Activated CD4-positive, alpha-beta T cell treated with anti-CD3 and anti-CD28 coated beads for 36 hours (primary cell): ENCODE results near the gene BMP10. TPM values are rescaled to one million over a fixed set of nuclear protein-coding genes. Genes with fewer than 3 reads are reported as not detected.

Experiments
- ATAC-seq: fragments of 200-7000 bp; cut with Tn5 transposase; one replicate; pipeline ENCODE4 v1.10.0; 2021; ENCODE audit warnings: mild to moderate bottlenecking, moderate library complexity
- CTCF ChIA-PET: fragments of 350-600 bp; sonication (Branson Sonifier 250); formaldehyde crosslinking; loops from one replicate; lab custom pipeline; 2021; ENCODE audit warnings: antibody characterized with exemption; lab: Charles Lee
- POLR2A ChIA-PET: fragments of 350-600 bp; sonication (Branson Sonifier 250); formaldehyde crosslinking; loops from one replicate; lab custom pipeline; 2021; ENCODE audit warnings: antibody characterized with exemption, inconsistent platforms; lab: Charles Lee
- DNase-seq: peaks from one replicate; pipeline ENCODE4 v3.0.0-alpha.2; 2020
- H3K27ac Mint-ChIP-seq: one replicate; pipeline ENCODE4 v1.8.0; 2021; ENCODE audit warnings: mixed read lengths
- H3K27me3 Mint-ChIP-seq: one replicate; pipeline ENCODE4 v1.8.0; 2021; ENCODE audit warnings: mixed read lengths
- H3K36me3 Mint-ChIP-seq: one replicate; pipeline ENCODE4 v1.8.0; 2021; ENCODE audit warnings: low read depth, mixed read lengths
- H3K4me1 Mint-ChIP-seq: one replicate; pipeline ENCODE4 v1.8.0; 2021; ENCODE audit warnings: mixed read lengths
- H3K4me3 Mint-ChIP-seq: one replicate; pipeline ENCODE4 v1.8.0; 2021; ENCODE audit warnings: mild to moderate bottlenecking, moderate library complexity, mixed read lengths
- H3K9me3 Mint-ChIP-seq: one replicate; pipeline ENCODE4 v1.8.0; 2021; ENCODE audit warnings: low read depth, mixed read lengths
- intact Hi-C, 2 experiments: fragments of 100-400 bp; cut with DNase I in 1 of 2; cut with micrococcal nuclease in 1 of 2; formaldehyde crosslinking; loops; one replicate each; pipeline versions ENCODE4 v1.14.2 to v1.15.1; 2022 to 2024; cut with DNase I, micrococcal nuclease
- total RNA-seq, 2 experiments: library from RNA; stranded (reverse); gene quantifications; one replicate each; pipeline ENCODE4 v1.2.3, GENCODE V29; 2021

The BMP10 gene
- total RNA-seq, 2 experiments from 2014 or later, result not detected

GRCh38 chr2:68865108-68865507 lies 6.1 kb downstream of the BMP10 start:
- CTCF ChIA-PET, result no interaction called here
- Mint-ChIP-seq H3K27me3 (peaks cover 2% of the 10 kb centered on the region), H3K9me3 (no peaks in the 10 kb centered on the region), H3K4me3 (no peak overlapping the region), H3K4me1 (no peaks in the 10 kb centered on the region), H3K27ac (no peak overlapping the region), H3K36me3 (no peaks in the 10 kb centered on the region)
- POLR2A ChIA-PET, result no interaction called here
- DNase-seq, result no peak
- intact Hi-C loops, result no loop called here
- no peak for ATAC-seq

GRCh38 chr2:68863996-68864395 lies 7.2 kb downstream of the BMP10 start:
- Mint-ChIP-seq H3K4me3 (no peak overlapping the region), H3K36me3 (no peaks in the 10 kb centered on the region), H3K27ac (no peak overlapping the region), H3K27me3 (peaks cover 2% of the 10 kb centered on the region), H3K9me3 (no peaks in the 10 kb centered on the region), H3K4me1 (no peaks in the 10 kb centered on the region)
- DNase-seq, result no peak
- ChIA-PET POLR2A (no interaction called here), CTCF (no interaction called here)
- ATAC-seq, result no peak
- intact Hi-C loops, result no loop called here

- intact Hi-C loops, result no loop called here
- H3K36me3 Mint-ChIP-seq, result no peaks in the 10 kb centered on the region
- H3K27me3 Mint-ChIP-seq, result peaks cover 2% of the 10 kb centered on the region
- H3K9me3 Mint-ChIP-seq, result no peaks in the 10 kb centered on the region
- ChIA-PET CTCF (interaction anchor here (0.9 kb wide), 1 partner anchor 24 kb away, joined by 3 read pairs; no protein-coding TSS in a partner anchor), POLR2A (no interaction called here)
- peaks cover 4% of the 10 kb centered on the region for H3K4me1 Mint-ChIP-seq
- no peak for DNase-seq
- ATAC-seq, result no peak
- no peak overlapping the region for H3K4me3 Mint-ChIP-seq
- no peak overlapping the region for H3K27ac Mint-ChIP-seq
These were observed 8.3 kb downstream of the BMP10 start for GRCh38 chr2:68862889-68863288.

GRCh38 chr2:68861330-68861729 lies 9.9 kb downstream of the BMP10 start:
- Mint-ChIP-seq H3K4me3 (no peak overlapping the region), H3K9me3 (no peaks in the 10 kb centered on the region), H3K27ac (no peak overlapping the region), H3K4me1 (peaks cover 9% of the 10 kb centered on the region), H3K27me3 (peaks cover 2% of the 10 kb centered on the region), H3K36me3 (no peaks in the 10 kb centered on the region)
- ChIA-PET POLR2A (no interaction called here), CTCF (interaction anchor here (1.5 kb wide), 1 partner anchor 45 kb away, joined by 3 read pairs; no protein-coding TSS in a partner anchor)
- ATAC-seq, result no peak
- intact Hi-C loops, result no loop called here
- DNase-seq, result no peak

GRCh38 chr2:68860111-68860510 lies 11.1 kb downstream of the BMP10 start:
- DNase-seq (no peak), ATAC-seq (no peak)
- H3K36me3 Mint-ChIP-seq, result no peaks in the 10 kb centered on the region
- H3K27me3 Mint-ChIP-seq, result no peaks in the 10 kb centered on the region
- no peak overlapping the region for H3K4me3 Mint-ChIP-seq
- CTCF ChIA-PET, result interaction anchor here (0.6 to 3.3 kb wide), 7 partner anchors 9 to 547 kb away, joined by 3 to 15 read pairs (median 4); no protein-coding TSS in a partner anchor
- H3K9me3 Mint-ChIP-seq, result no peaks in the 10 kb centered on the region
- H3K4me1 Mint-ChIP-seq, result peaks cover 9% of the 10 kb centered on the region
- H3K27ac Mint-ChIP-seq, result no peak overlapping the region
- intact Hi-C loops, result no loop called here
- POLR2A ChIA-PET, result no interaction called here

GRCh38 chr2:68857855-68858456 lies 13.2 kb downstream of the BMP10 start:
- intact Hi-C loops, result no loop called here
- Mint-ChIP-seq H3K27me3 (no peaks in the 10 kb centered on the region), H3K27ac (no peak overlapping the region), H3K36me3 (no peaks in the 10 kb centered on the region), H3K4me1 (peaks cover 9% of the 10 kb centered on the region), H3K4me3 (no peak overlapping the region), H3K9me3 (no peaks in the 10 kb centered on the region)
- CTCF ChIA-PET, result interaction anchor here (1.1 to 3.3 kb wide), 7 partner anchors 8 to 106 kb away, joined by 3 to 15 read pairs (median 6); no protein-coding TSS in a partner anchor
- ATAC-seq (peak; percentile 78), DNase-seq (no peak)
- POLR2A ChIA-PET, result no interaction called here

- intact Hi-C loops, result no loop called here
- no peaks in the 10 kb centered on the region for H3K27me3 Mint-ChIP-seq
- no peak overlapping the region for H3K27ac Mint-ChIP-seq
- H3K9me3 Mint-ChIP-seq, result no peaks in the 10 kb centered on the region
- ChIA-PET CTCF (interaction anchor here (1.1 to 1.5 kb wide), 4 partner anchors 9 to 105 kb away, joined by 6 to 7 read pairs (median 6); no protein-coding TSS in a partner anchor), POLR2A (no interaction called here)
- H3K36me3 Mint-ChIP-seq, result no peaks in the 10 kb centered on the region
- no peak for DNase-seq
- peaks cover 9% of the 10 kb centered on the region for H3K4me1 Mint-ChIP-seq
- no peak overlapping the region for H3K4me3 Mint-ChIP-seq
- peak; percentile 19 for ATAC-seq
These were observed 13.9 kb downstream of the BMP10 start for GRCh38 chr2:68857202-68857845.

- peaks cover 9% of the 10 kb centered on the region for H3K4me1 Mint-ChIP-seq
- DNase-seq (no peak), ATAC-seq (no peak)
- H3K27me3 Mint-ChIP-seq, result no peaks in the 10 kb centered on the region
- POLR2A ChIA-PET, result no interaction called here
- H3K9me3 Mint-ChIP-seq, result no peaks in the 10 kb centered on the region
- CTCF ChIA-PET, result interaction anchor here (0.6 to 2.2 kb wide), 4 partner anchors 52 to 206 kb away, joined by 4 to 8 read pairs (median 6); no protein-coding TSS in a partner anchor
- H3K36me3 Mint-ChIP-seq, result no peaks in the 10 kb centered on the region
- H3K4me3 Mint-ChIP-seq, result no peak overlapping the region
- intact Hi-C loops, result no loop called here
- no peak overlapping the region for H3K27ac Mint-ChIP-seq
These were observed 15.6 kb downstream of the BMP10 start for GRCh38 chr2:68855550-68855949.

- H3K27me3 Mint-ChIP-seq, result peaks cover 3% of the 10 kb centered on the region
- ChIA-PET CTCF (interaction anchor here (1.1 to 2.2 kb wide), 3 partner anchors 53 to 89 kb away, joined by 4 to 8 read pairs (median 7); no protein-coding TSS in a partner anchor), POLR2A (no interaction called here)
- H3K9me3 Mint-ChIP-seq, result no peaks in the 10 kb centered on the region
- H3K4me1 Mint-ChIP-seq, result peaks cover 9% of the 10 kb centered on the region
- ATAC-seq (no peak), DNase-seq (no peak)
- H3K27ac Mint-ChIP-seq, result no peak overlapping the region
- no peaks in the 10 kb centered on the region for H3K36me3 Mint-ChIP-seq
- no peak overlapping the region for H3K4me3 Mint-ChIP-seq
- intact Hi-C loops, result no loop called here
These were observed 16.7 kb downstream of the BMP10 start for GRCh38 chr2:68854476-68854875.

GRCh38 chr2:68853915-68854314 lies 17.3 kb downstream of the BMP10 start:
- H3K4me3 Mint-ChIP-seq, result no peak overlapping the region
- intact Hi-C loops, result no loop called here
- POLR2A ChIA-PET, result no interaction called here
- peaks cover 4% of the 10 kb centered on the region for H3K27me3 Mint-ChIP-seq
- no peak overlapping the region for H3K27ac Mint-ChIP-seq
- H3K36me3 Mint-ChIP-seq, result no peaks in the 10 kb centered on the region
- H3K9me3 Mint-ChIP-seq, result no peaks in the 10 kb centered on the region
- DNase-seq, result no peak
- ATAC-seq, result no peak
- CTCF ChIA-PET, result interaction anchor here (1.0 to 2.2 kb wide), 5 partner anchors 12 to 145 kb away, joined by 3 to 8 read pairs (median 3); no protein-coding TSS in a partner anchor
- peaks cover 9% of the 10 kb centered on the region for H3K4me1 Mint-ChIP-seq

- no peak for ATAC-seq
- POLR2A ChIA-PET, result no interaction called here
- H3K9me3 Mint-ChIP-seq, result no peaks in the 10 kb centered on the region
- H3K36me3 Mint-ChIP-seq, result no peaks in the 10 kb centered on the region
- intact Hi-C loops, result no loop called here
- H3K27ac Mint-ChIP-seq, result no peak overlapping the region
- DNase-seq, result no peak
- H3K4me3 Mint-ChIP-seq, result no peak overlapping the region
- peaks cover 8% of the 10 kb centered on the region for H3K27me3 Mint-ChIP-seq
- CTCF ChIA-PET, result interaction anchor here (0.8 to 2.2 kb wide), 7 partner anchors 9 to 144 kb away, joined by 3 to 8 read pairs (median 3); no protein-coding TSS in a partner anchor
- H3K4me1 Mint-ChIP-seq, result peaks cover 6% of the 10 kb centered on the region
These were observed 18.2 kb downstream of the BMP10 start for GRCh38 chr2:68853035-68853434.
